KOPT-K1 (cell line): ENCODE data around the gene C7.
"Not testable (repeated sequence)": the region's sequence is repeated elsewhere in the genome, so short reads cannot be mapped to it uniquely, and the experiment has no call there.

ENCODE experiments used
- H3K27ac ChIP-seq: fragments of 200-600 bp; sonication (generic); 2 replicates; pipeline ENCODE4 v1.5.1; 2016; ENCODE audit warnings: antibody characterized with exemption, mild to moderate bottlenecking, low read depth, low read length; ENCODE audit not compliant: poor library complexity, severe bottlenecking
- H3K36me3 ChIP-seq: fragments of 200-600 bp; sonication (generic); 2 replicates; pipeline ENCODE4 v1.5.1; 2017; ENCODE audit warnings: antibody characterized with exemption, mild to moderate bottlenecking, low read length, moderate library complexity; ENCODE audit not compliant: insufficient read depth
- H3K9me3 ChIP-seq: fragments of 200-600 bp; sonication (generic); 2 replicates; pipeline ENCODE4 v1.5.1; 2017; ENCODE audit warnings: antibody characterized with exemption, low read length, mild to moderate bottlenecking; ENCODE audit not compliant: insufficient read depth, poor library complexity, severe bottlenecking

Gene C7

GRCh38 chr5:40909264-40909663, at the start of gene C7:
Gene C7 (plus strand): TSS chr5:40909497. CDS start chr5:40909611, 114 bp downstream.
- Histone ChIP-seq H3K27ac (no peak within 1 kb of the TSS), H3K36me3 (no peaks in the 10 kb centered on the region), H3K9me3 (no peaks in the 10 kb centered on the region)

- Histone ChIP-seq H3K27ac (no peak overlapping the region), H3K9me3 (peaks cover 8% of the 10 kb centered on the region), H3K36me3 (no peaks in the 10 kb centered on the region)
These were observed 48.6 kb upstream of the C7 start for GRCh38 chr5:40860711-40861110.

GRCh38 chr5:40865004-40865403, 44.3 kb upstream of the C7 start:
- not testable (repeated sequence) for H3K27ac ChIP-seq, H3K36me3 ChIP-seq

GRCh38 chr5:40866844-40867243, 42.5 kb upstream of the C7 start:
- H3K36me3 ChIP-seq = no peaks in the 10 kb centered on the region
- H3K27ac ChIP-seq = no peak overlapping the region
- peaks cover 8% of the 10 kb centered on the region for H3K9me3 ChIP-seq

More at GRCh38 chr5:40865004-40865403, 44.3 kb upstream of the C7 start:
- not testable (repeated sequence) for H3K9me3 ChIP-seq

GRCh38 chr5:40869384-40869783, 39.9 kb upstream of the C7 start:
- peaks cover 8% of the 10 kb centered on the region for H3K9me3 ChIP-seq
- H3K27ac ChIP-seq = no peak overlapping the region
- H3K36me3 ChIP-seq = no peaks in the 10 kb centered on the region

GRCh38 chr5:40871177-40871576, 38.1 kb upstream of the C7 start:
- Histone ChIP-seq H3K9me3 (no peaks in the 10 kb centered on the region), H3K36me3 (no peaks in the 10 kb centered on the region), H3K27ac (no peak overlapping the region)

GRCh38 chr5:40872253-40872652, 37.0 kb upstream of the C7 start:
- not testable (repeated sequence) for H3K27ac ChIP-seq, H3K36me3 ChIP-seq, H3K9me3 ChIP-seq

GRCh38 chr5:40873286-40873880, 35.9 kb upstream of the C7 start:
- H3K27ac ChIP-seq = no peak overlapping the region
- no peaks in the 10 kb centered on the region for H3K9me3 ChIP-seq
- no peaks in the 10 kb centered on the region for H3K36me3 ChIP-seq

- Histone ChIP-seq H3K27ac (no peak overlapping the region), H3K9me3 (no peaks in the 10 kb centered on the region), H3K36me3 (no peaks in the 10 kb centered on the region)
These were observed 33.3 kb upstream of the C7 start for GRCh38 chr5:40875958-40876357.

- no peaks in the 10 kb centered on the region for H3K36me3 ChIP-seq
- H3K27ac ChIP-seq = no peak overlapping the region
These were observed 31.8 kb upstream of the C7 start for GRCh38 chr5:40877371-40877988.

GRCh38 chr5:40879163-40879942, 29.9 kb upstream of the C7 start:
- no peaks in the 10 kb centered on the region for H3K36me3 ChIP-seq
- no peak overlapping the region for H3K27ac ChIP-seq
- peaks cover 18% of the 10 kb centered on the region for H3K9me3 ChIP-seq

More at GRCh38 chr5:40877371-40877988, 31.8 kb upstream of the C7 start:
- peaks cover 12% of the 10 kb centered on the region for H3K9me3 ChIP-seq

- peaks cover 18% of the 10 kb centered on the region for H3K9me3 ChIP-seq
- no peak overlapping the region for H3K27ac ChIP-seq
- no peaks in the 10 kb centered on the region for H3K36me3 ChIP-seq
These were observed 27.0 kb upstream of the C7 start for GRCh38 chr5:40882291-40882690.

- peaks cover 18% of the 10 kb centered on the region for H3K9me3 ChIP-seq
- not testable (repeated sequence) for H3K27ac ChIP-seq, H3K36me3 ChIP-seq
These were observed 26.2 kb upstream of the C7 start for GRCh38 chr5:40883051-40883450.

- not testable (repeated sequence) for H3K36me3 ChIP-seq, H3K9me3 ChIP-seq, H3K27ac ChIP-seq
These were observed 13.6 kb upstream of the C7 start for GRCh38 chr5:40895440-40896425.
